ENCODE results near the gene ZFY. TPM values are rescaled to one million over a fixed set of nuclear protein-coding genes. Genes with fewer than 3 reads are reported as not detected.

Gene ZFY
- total RNA-seq, 6 experiments from 2014 or later: 5.5 TPM; not detected in 5

DNA sequence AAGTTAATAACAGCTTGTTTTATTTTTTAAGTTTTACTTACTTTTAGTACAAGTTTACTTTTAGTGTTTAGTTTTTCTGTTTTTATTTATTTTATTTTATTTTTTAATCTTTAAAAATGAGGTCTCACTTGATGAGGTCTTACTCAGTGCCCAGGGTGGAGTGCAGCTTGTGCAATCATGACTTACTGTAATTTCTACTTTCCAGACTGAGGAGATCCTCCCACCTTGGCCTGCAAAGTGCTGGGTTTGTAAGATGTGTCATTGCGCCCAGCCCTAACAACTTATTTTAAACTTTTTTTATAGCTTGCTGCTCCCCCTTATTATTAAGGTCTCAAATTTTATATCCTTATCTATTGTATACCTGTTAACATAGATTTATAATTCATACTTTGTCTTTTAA, 41.7 kb upstream of the ZFY start:
- Histone ChIP-seq H3K4me3 (no peak overlapping the region), H3K27me3 (no peaks in the 10 kb centered on the region), H3K9me3 (no peaks in the 10 kb centered on the region), H3K4me1 (no peaks in the 10 kb centered on the region), H3K27ac (no peak overlapping the region), H3K36me3 (no peaks in the 10 kb centered on the region)
- no peak for ATAC-seq
- intact Hi-C loops (cut with DNase I): no loop called here
- TF ChIP-seq, protein P1, sequence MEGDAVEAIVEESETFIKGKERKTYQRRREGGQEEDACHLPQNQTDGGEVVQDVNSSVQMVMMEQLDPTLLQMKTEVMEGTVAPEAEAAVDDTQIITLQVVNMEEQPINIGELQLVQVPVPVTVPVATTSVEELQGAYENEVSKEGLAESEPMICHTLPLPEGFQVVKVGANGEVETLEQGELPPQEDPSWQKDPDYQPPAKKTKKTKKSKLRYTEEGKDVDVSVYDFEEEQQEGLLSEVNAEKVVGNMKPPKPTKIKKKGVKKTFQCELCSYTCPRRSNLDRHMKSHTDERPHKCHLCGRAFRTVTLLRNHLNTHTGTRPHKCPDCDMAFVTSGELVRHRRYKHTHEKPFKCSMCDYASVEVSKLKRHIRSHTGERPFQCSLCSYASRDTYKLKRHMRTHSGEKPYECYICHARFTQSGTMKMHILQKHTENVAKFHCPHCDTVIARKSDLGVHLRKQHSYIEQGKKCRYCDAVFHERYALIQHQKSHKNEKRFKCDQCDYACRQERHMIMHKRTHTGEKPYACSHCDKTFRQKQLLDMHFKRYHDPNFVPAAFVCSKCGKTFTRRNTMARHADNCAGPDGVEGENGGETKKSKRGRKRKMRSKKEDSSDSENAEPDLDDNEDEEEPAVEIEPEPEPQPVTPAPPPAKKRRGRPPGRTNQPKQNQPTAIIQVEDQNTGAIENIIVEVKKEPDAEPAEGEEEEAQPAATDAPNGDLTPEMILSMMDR (IDR thresholded peaks at IDR 0.05): no peak
- no peak for TF ChIP-seq POLR2A (IDR thresholded peaks at IDR 0.05)
- WGBS (ENCODE audit: insufficient coverage, low coverage, low lambda C conversion rate, missing lambda C conversion rate): no CpG with 5 or more reads among the region's 1 CpG
- DNase-seq: no peak

DNA sequence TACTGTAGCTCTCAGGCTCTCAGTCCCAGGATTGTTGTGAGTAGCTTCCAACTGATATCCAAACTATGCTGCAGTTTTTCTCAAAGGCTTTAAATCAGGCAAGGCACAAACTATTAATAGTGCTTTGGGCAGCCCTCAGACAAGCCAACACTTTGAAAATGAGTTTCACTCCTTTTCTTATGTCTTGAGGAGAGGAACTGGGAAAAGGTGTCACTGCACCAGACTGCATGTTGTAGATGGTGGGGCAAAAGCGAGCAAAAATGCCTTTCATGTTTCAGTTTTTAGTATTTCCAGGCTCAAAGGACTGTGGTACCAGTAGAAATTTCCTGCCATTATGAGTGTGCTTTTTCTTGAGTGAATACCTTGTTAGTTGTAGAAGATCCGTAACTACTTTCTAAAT, 39.1 kb upstream of the ZFY start:
- no peak overlapping the region for H3K27ac ChIP-seq
- TF ChIP-seq, protein P1 (IDR thresholded peaks at IDR 0.05): no peak
- TF ChIP-seq POLR2A (IDR thresholded peaks at IDR 0.05): no peak
- intact Hi-C loops (cut with DNase I): no loop called here
- H3K4me3 ChIP-seq: no peak overlapping the region
- DNase-seq (no peak), ATAC-seq (no peak)
- no peaks in the 10 kb centered on the region for H3K9me3 ChIP-seq
- H3K27me3 ChIP-seq: no peaks in the 10 kb centered on the region
- H3K4me1 ChIP-seq: no peaks in the 10 kb centered on the region
- H3K36me3 ChIP-seq: no peaks in the 10 kb centered on the region
- no CpG with 5 or more reads among the region's 2 CpGs for WGBS (ENCODE audit: insufficient coverage, low coverage, low lambda C conversion rate, missing lambda C conversion rate)

DNA sequence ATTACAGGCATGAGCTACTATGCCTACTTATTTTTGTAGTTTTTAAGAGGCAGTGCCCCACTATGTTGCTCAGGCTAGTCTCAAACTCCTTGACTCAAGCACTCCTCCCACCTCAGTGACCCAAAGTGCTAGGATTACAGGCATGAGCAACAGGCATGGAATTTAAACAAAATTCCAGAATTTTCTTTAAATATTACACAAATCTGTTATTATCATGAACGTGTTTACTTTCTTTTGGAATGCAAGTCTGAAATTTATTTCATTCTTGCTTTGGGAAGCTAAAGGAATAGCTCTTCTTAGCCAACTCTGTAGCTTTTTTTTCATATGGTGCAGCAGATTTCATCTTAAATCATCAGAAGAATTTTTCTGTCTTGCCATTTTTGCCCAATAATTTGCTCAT, 27.8 kb upstream of the ZFY start:
- Histone ChIP-seq H3K4me3 (no peak overlapping the region), H3K27me3 (no peaks in the 10 kb centered on the region)
- intact Hi-C loops (cut with DNase I): no loop called here

DNA sequence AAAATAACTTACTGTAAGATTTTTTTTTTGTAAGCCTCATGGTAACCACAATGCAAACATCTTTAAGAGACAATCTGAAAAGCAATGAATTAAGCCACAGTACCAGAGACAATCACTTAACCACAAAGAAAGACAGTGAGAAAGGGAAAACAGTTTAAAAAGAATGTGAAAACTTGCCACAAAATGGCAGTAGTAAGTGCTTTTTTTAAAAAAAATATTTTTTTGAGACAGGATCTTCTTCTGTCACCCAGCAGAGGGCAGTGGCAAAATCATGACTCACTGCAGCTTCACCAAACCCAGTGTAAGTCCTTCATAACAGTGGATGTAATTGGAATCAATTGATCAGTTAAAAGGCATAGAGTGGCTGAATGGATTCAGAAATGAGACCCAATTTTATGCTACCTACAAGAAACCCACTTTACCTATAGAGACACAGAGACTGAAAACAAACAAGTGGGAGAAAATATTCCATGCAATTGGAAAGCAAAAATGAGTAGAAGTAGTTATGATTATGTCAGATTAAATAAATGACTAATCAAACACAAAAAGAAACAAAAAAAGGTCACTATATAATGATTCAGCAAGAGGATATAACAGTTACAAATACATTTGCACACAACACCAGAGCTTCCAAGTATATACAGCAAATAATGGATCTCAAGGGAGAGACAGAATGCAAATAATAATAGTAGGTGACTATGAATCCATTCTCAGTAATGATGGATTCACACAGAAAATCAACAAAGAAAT, 21.9 kb upstream of the ZFY start:
- no peaks in the 10 kb centered on the region for H3K27me3 ChIP-seq
- no peaks in the 10 kb centered on the region for H3K4me1 ChIP-seq
- TF ChIP-seq, protein P1 (IDR thresholded peaks at IDR 0.05): no peak
- TF ChIP-seq POLR2A (IDR thresholded peaks at IDR 0.05): no peak
- no peaks in the 10 kb centered on the region for H3K9me3 ChIP-seq
- no peak overlapping the region for H3K27ac ChIP-seq
- ATAC-seq: peak in 1 of 4 donors; percentile 70
- no peak overlapping the region for H3K4me3 ChIP-seq
- no peak for DNase-seq
- intact Hi-C loops (cut with DNase I): no loop called here
- no peaks in the 10 kb centered on the region for H3K36me3 ChIP-seq

More for the DNA sequence above, 27.8 kb upstream of the ZFY start:
- Histone ChIP-seq H3K36me3 (no peaks in the 10 kb centered on the region), H3K4me1 (no peaks in the 10 kb centered on the region), H3K9me3 (no peaks in the 10 kb centered on the region), H3K27ac (no peak overlapping the region)
- TF ChIP-seq, protein P1 (IDR thresholded peaks at IDR 0.05): no peak
- no peak for TF ChIP-seq POLR2A (IDR thresholded peaks at IDR 0.05)
- no peak for DNase-seq
- no CpG with 5 or more reads among the region's 1 CpG for WGBS (ENCODE audit: insufficient coverage, low coverage, low lambda C conversion rate, missing lambda C conversion rate)
- ATAC-seq: no peak

Data from right lobe of liver (tissue), 6 donors.